BJ (cell line): Measurements from ENCODE around the gene SUSD4. TPM values are rescaled to one million over a fixed set of nuclear protein-coding genes. Genes with fewer than 3 reads are reported as not detected.

Source experiments
- CTCF ChIA-PET: fragments of 350-600 bp; formaldehyde crosslinking; extraction: SDS; loops from one replicate; lab custom pipeline; 2021; ENCODE audit warnings: antibody characterized with exemption, inconsistent platforms; lab: Yijun Ruan, JAX
- POLR2A ChIA-PET: fragments of 300-600 bp; sonication (Branson Sonifier 250); formaldehyde crosslinking; extraction: SDS; loops from one replicate; lab custom pipeline; 2021; ENCODE audit warnings: antibody characterized with exemption; lab: Charles Lee
- DNase-seq: peaks from one replicate; pipeline ENCODE4 v3.0.0-alpha.2; 2011; ENCODE audit warnings: low read depth
- H3K27me3 ChIP-seq: 2 replicates; pipeline ENCODE4 v1.6.0; 2011; ENCODE audit warnings: low read length; ENCODE audit not compliant: control insufficient read depth, insufficient read depth
- H3K36me3 ChIP-seq: 2 replicates; pipeline ENCODE4 v1.5.1; 2011; ENCODE audit warnings: low read length; ENCODE audit not compliant: control insufficient read depth, insufficient read depth
- H3K4me3 ChIP-seq: 2 replicates; pipeline ENCODE4 v1.5.1; 2011; ENCODE audit warnings: low read depth, mild to moderate bottlenecking, control low read depth, low read length
- CTCF ChIP-seq: IDR thresholded peaks from 2 replicates; pipeline ENCODE4 v1.5.1; 2011; ENCODE audit warnings: low read depth, mild to moderate bottlenecking, control low read depth, inconsistent platforms, low read length, moderate library complexity; ENCODE audit not compliant: insufficient read depth
- polyA plus RNA-seq: library from polyadenylated mRNA; depleted of rRNA; stranded (reverse); fragments of >200 nt; gene quantifications from 2 replicates; pipeline ENCODE4 v1.2.3, GENCODE V29; 2011

Gene SUSD4
- polyA plus RNA-seq, 1 experiment, result 0.32 TPM

- ChIA-PET POLR2A (no interaction called here), CTCF (no interaction called here)
Observed at GRCh38 chr1:223216531-223217205, 147.3 kb downstream of the SUSD4 start.

GRCh38 chr1:223216074-223216473 is 147.9 kb downstream of the SUSD4 start:
- CTCF ChIA-PET, result no interaction called here
- Histone ChIP-seq H3K4me3 (no peak overlapping the region), H3K27me3 (no peaks in the 10 kb centered on the region; the same call in none of the 2 replicates), H3K36me3 (no peaks in the 10 kb centered on the region)
- no peak for TF ChIP-seq CTCF
- no peak for DNase-seq
- POLR2A ChIA-PET, result no interaction called here

More at GRCh38 chr1:223216531-223217205, 147.3 kb downstream of the SUSD4 start:
- Histone ChIP-seq H3K36me3 (no peaks in the 10 kb centered on the region), H3K4me3 (no peak overlapping the region), H3K27me3 (no peaks in the 10 kb centered on the region; the same call in none of the 2 replicates)
- no peak for DNase-seq
- no peak for TF ChIP-seq CTCF

DNA sequence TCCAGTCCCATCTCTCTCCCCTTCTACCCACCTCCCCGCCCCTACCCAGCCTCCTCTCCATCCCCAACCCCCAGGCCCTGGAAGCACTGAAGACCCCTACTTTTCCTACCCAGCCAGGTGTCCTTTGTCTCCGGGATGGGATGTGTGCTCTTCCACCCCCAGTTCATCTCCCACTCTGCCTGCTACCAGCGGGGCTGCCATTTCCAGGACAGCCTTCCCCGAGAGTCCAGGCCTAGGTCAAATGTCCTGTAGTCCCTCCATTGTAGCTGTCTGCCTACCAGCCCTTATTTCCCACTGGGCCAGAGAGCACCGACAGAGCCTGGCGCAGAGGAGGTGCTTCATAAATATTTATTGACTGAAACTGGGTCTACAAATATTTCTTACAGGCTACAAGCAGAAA is 148.9 kb downstream of the SUSD4 start:
- CTCF ChIA-PET, result no interaction called here
- no peak for DNase-seq
- POLR2A ChIA-PET, result no interaction called here

DNA sequence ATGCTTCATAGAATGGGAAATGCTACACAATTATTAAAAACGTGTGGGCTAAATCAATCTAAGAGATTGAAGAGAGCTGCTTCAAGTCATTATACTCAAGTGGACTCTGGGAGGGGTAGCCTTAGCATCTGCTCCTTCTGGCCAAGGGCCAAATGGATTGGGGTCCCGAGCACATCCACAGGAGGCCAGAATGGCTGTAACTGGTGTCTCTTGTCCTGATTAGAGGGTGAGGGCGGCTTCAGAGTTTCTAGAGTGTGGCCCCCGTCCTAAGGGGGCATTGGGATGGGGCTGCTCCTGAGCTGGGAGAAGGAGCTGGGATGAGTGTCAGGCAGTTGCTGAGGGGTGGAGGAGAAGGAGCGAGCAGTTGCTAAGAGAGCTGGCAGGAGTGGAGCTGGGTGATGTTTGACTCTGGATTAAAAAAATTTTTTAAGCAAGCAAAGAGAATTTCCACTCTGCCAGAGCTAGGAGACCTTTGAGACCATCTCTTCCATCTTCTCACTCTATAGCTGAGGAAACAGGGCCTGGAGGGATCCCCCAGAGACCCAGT is 149.6 kb downstream of the SUSD4 start:
- DNase-seq, result no peak
- ChIA-PET POLR2A (no interaction called here), CTCF (no interaction called here)
- no peak for TF ChIP-seq CTCF
- Histone ChIP-seq H3K4me3 (no peak overlapping the region), H3K27me3 (no peaks in the 10 kb centered on the region; the same call in none of the 2 replicates), H3K36me3 (no peaks in the 10 kb centered on the region)

More for the DNA sequence above, 148.9 kb downstream of the SUSD4 start:
- Histone ChIP-seq H3K36me3 (no peaks in the 10 kb centered on the region), H3K4me3 (no peak overlapping the region), H3K27me3 (no peaks in the 10 kb centered on the region; the same call in none of the 2 replicates)
- TF ChIP-seq CTCF, result no peak

DNA sequence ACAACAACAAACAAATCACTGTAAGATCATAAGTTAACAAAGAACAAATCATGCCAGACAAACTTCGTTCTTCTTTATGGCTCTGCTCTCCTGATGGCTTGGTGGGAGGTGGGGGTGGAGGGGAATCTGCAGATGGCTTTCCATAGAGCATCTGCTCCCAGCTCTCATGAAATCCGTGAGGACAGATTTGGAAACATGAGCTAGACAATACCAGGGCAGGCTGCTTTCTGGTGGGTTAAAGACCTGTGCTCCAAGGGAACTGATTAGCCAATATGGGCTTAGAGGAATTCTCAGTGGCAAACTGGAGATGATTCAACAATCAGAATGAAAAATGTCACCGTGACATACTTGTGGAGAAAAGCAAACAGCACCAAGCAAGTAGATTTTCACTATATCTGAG is 151.5 kb downstream of the SUSD4 start:
- CTCF ChIA-PET, result interaction anchor here (1.2 kb wide), 1 partner anchor 79 kb away, joined by 3 read pairs; no protein-coding TSS in a partner anchor
- Histone ChIP-seq H3K27me3 (no peaks in the 10 kb centered on the region; the same call in none of the 2 replicates), H3K4me3 (no peak overlapping the region), H3K36me3 (no peaks in the 10 kb centered on the region)
- POLR2A ChIA-PET, result no interaction called here
- TF ChIP-seq CTCF, result no peak
- no peak for DNase-seq
